ENCODE measurements around the gene GNAI2.
A peak's percentile ranks its signal among the peaks of the same experiment; 100 is the strongest.
"Not testable (repeated sequence)": the region's sequence is repeated elsewhere in the genome, so short reads cannot be mapped to it uniquely, and the experiment has no call there.

The GNAI2 gene

DNA sequence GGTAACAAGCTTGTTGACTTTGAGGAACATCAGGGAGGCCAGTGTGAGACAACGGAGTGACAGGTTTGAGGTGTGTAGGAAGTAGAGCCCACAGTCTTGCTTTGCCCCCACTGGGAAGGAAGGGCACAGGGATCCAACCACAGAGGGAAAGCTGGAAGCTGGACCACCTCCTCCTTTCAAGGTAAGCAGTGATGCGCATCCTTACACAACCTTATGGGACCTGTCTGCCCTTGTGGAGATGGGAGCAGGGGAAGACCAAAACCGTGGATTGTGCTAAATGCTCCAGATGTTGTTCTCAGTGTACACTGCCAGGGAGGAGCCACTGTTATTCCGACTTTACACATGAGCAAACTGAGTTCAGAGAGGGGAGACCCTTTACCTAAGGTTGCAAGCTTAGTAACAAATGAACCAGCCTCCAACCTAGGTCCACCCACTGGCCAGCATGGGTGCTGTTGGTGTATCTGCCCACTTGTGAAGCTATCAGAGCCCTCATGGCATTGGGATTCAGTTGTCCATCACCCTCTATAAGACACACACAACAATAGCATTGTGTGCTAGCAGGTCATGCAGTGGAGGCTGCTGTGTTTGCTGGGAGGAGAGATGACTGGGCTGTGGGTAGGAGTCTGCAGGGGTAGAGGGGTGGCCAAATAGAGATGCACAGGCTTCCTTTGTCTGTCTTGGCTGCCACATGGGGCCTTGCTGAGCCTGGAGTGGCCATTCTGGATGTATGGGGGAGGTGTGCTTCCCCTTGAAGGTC lies 42.3 kb downstream of the GNAI2 start:
- DNase-seq (ENCODE audit: low spot score): no peak

DNA sequence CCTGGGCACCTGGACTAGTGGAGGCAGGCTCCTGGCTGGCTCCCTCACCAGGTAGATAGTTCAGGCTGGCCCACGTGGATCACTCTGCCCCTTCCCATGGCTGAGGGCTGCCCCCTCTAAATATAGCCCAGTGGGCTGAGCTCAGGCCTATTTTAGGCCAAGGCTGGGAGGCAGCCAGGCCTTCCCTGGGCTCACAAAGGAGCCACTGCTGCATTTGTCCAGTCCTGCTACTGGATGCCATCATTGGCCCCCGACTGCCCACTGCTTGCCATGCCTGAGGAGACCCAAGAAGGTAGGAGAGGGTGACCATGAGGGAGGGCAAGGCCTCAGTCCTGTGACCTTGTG lies 42.8 kb downstream of the GNAI2 start, which contains the start of gene LSMEM2:
LSMEM2 (plus strand) TSS at position 208 of the 345 bp plus-strand sequence; CDS start at position 235, 27 bp downstream.
- no peak for DNase-seq (ENCODE audit: low spot score)

DNA sequence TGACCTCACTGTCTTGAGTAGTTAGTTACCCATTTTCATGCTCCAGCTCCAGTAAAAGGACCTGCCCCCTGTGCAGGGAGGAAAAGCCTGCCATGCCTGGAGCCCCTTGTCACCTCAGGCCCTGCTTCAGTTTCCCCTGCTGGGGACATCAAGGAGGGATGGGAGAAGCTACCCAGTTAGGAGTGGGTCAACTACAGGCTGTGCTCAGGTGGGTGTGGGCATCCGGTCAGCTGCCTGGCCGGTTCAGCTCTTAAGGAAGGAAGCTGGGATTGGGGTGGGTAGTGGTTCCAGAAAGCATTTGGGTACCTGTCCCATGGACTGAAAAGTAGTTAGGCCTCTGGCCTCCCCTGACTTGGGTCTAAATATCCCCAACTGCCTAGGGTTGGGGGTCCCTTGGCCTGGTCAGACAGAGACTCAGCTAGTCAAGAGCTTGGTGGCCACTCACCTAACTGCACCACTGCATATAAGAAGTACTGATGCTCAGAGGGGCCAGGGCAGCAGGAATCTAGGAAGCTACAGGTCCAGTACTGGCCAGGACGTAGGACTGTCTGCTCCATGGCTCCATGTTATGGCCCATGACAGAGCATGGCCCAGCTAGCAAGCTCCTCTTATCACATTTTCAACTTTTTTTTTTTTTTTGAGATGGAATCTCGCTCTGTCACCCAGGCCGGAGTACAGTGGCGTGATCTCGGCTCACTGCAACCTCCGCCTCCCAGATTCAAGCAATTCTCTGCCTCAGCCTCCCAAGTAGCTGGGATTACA lies 43.4 kb downstream of the GNAI2 start:
- DNase-seq (ENCODE audit: low spot score): no peak

DNA sequence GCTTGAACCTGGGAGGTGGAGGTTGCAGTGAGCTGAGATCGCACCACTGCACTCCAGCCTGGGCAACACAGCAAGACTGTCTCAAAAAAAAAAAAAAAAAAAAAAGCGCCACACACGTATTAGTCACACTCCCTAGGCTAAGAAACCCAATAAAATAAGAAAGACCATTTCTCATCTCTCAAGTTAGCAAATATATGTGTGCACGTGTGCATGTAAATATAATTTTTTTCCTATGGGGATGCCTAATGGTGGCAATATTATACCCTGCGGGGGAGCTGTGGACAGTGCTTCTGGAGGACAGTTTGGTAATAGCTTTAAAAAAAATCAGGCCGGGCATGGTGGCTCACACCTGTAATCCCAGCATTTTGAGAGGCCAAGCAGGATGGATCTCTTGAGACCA lies 48.1 kb downstream of the GNAI2 start:
- not testable (repeated sequence) for DNase-seq (ENCODE audit: low spot score)

DNA sequence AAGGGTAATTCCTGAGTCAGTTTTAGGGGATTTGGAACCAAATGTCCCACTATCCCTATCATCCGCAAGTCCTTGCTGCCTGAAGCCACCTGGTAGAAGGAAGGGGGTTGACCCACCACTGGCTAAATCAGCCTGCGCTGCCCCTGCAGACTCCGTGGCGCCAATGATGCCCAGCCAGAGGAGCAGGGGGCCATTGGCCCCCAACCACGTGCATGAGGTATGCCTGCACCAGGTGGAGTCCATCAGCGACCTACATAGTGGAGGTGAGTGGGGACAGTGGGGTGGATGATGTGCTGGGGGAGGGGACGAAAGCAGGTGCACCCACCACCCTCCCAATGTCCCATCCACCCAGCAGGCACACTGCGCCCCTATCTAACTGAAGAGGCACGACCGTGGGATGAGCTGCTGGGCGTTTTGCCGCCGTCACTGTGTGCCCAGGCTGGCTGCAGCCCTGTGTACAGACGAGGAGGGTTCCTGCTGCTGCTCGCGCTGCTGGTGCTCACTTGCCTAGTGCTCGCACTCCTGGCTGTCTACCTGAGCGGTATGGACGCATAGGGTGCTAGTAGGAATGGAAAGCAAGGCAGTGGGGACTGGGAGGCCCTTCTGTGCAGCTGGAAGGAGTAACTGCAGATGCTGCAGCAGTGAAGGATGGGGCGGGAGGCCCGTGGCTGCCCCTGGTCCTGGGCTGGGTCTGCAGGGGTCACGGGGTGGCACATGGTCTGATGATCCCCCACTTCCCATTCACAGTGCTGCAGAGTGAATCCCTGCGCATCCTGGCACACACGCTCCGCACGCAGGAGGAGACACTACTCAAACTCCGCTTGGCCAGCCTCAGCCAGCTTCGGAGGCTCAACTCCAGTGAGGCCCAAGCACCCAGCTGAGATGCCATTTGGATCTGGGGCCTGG lies 50.6 kb downstream of the GNAI2 start:
- DNase-seq (ENCODE audit: low spot score): no peak

DNA sequence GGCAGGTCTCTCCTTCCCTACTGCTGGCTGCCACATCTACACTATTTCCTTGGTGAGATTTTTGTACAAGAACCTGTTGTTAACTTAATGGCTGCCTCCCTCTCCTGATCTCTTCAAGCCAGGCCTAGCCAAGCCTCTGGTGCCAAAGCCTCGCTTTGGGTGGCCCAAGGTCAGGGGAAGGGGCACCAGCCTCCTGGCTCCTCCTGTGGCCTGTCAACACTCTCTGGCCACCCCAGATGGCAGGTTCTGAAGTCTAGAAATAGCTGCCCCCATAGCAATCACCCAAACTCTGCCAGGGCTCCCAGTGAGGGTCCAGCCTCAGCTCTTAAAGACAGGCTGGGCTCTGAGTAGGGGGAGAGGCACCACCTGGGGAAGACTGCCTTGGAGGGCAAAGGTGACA lies 51.3 kb downstream of the GNAI2 start:
- no peak for DNase-seq (ENCODE audit: low spot score)

DNA sequence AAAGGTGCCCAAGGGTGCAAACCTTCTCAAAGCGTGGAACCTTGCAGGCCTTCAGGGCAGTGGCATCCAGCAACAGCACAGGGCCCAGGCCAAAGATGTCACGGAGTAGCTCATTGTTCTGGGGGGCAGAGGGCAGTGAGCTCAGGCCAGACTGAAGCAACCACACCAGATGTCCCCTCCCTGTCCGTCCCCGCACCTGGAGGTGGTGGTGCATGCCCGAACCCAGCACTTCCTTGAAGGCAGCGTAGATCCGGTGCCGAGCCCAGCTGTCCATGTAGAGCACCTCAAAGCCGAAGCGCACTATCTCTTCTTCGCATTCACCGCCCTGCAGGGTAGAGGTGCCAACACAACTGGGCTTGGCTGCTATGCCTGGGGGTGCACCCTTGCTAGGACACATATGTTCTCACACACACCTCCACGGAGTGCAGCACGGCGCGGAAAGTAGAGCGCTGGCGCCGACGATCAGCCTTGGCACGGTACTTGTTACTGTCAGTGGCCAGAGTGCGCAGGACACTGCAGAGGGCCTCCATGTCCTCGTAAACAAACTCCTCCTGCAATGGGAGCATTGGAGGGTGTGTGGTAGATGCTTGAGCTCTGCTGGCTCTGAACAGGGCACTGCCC lies 52.5 kb downstream of the GNAI2 start:
- no peak for DNase-seq (ENCODE audit: low spot score)

DNA sequence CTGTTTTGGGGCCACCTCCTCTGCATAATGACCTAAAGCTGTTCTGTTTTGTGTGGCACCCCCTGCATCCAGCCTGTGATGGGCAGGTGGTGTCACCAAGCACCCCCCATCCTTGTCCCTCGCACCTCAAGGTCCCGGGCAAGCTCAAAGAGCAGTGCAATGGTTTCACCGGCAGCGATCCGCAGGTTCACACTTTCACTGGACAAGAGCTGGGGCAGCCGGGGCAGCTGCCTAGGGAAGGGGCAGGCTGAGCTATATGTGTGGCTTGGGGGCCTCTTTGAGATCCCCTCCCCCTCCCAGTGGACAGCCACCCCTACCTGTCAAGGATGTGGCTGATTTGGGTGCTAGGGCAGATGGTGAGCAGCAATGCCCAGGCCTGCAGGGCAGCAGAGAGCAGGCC lies 53.1 kb downstream of the GNAI2 start:
- no peak for DNase-seq (ENCODE audit: low spot score)

DNA sequence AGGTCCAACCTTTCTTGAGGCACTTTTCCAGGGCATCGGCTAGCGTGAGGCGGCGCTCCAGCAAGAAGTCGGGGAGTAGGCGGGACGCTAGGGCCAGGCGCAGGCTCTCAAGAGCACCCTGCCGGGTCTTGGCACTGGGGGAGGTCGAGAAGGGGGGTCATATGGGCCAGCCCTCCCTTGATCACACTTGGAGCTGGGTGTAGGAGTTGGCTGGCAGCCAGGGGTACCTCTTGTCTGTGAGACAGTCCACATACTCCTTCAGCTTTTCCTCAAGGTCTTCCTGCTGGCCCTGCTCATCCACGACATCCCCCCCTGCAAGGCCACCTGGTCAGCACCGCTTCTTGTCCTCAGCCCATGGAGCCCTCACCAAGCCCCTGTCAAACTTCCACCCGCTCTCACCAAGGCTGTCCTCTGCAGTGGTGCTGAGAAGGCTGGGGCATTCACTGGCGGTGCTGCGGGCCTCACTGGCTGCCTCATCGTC lies 54.2 kb downstream of the GNAI2 start:
- DNase-seq (ENCODE audit: low spot score): no peak

DNA sequence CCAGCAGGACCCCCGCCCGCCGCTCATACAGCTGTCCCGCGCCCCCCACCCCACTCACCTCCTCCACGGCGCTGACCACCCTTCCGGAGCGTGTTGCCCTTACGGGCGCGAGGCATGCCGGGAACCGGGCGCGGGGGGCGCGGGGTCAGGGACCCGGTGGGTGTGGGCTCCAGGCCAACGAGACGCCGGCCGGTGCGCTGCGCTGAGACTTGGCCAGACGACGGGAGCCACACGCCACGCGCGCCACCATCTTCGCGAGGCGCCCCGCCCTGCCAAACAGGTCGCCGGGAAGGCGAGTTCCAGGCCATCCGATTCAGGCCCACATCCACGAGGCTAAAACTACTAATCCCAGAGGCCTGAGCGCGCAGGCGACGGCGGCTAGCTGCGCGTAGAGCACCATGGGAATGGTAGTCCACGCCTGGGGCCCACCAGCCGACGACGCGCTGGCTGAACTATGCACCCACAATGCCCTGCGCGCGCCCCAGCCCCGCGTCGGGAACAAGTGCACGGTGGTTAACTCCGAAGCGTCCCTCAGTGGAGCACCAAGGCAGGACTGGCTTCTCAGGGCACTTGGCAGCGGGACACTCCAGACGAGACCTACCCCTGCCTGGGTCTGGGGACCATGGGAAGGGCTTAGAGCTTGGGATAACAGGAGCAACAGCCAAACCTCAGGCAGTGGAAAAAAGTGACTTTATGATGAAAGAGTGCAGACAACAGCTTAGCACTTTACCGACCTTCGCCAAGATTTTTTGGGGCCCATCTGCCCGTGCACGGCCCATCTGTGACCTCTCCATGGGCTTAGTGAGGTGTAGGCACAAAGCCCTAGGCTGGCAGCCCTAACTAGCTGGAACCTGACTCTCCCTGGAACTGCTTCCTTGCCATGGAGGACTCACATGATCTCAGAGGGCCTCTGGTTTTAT lies 56.4 kb downstream of the GNAI2 start, which contains the start of gene IFRD2:
IFRD2 (minus strand) TSS at position 271 of the 920 bp plus-strand sequence; CDS start at position 116, 155 bp downstream.
- DNase-seq (ENCODE audit: low spot score): peak; percentile 98

DNA sequence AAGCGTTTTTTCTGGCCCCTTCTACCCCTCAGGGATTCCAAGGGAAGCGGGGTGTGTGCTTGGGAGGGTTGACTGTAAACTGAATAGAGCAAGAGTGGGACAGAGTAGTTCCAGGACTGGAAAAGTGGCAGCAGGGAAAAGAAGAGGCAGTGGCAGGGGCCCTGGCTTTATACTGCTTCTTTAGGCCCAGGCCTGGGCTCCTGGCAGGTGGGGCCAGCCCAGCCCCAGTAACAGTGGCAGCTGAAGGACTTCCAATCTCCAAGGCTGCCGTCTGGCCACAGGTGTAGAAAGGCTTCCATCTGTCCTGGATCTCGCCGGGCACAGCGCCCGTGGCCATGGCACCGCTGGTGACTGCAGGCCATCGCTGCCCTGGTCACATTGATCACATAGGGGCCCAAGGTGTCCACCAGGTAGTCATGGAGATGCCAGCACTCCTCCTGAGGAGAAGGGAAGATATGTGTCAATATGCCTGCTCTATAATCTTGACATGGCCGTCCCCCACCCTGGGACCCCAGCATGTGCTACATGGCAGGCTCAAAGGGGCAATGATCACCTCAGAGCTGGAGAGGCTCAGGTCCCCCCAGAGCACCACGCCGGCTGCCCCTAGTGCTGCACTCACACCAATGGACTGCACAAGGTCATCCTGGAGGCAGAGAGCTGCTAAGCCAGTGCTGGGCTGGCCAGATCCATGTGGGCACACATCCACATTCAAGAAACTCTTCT lies 57.2 kb downstream of the GNAI2 start:
- no peak for DNase-seq (ENCODE audit: low spot score)

DNA sequence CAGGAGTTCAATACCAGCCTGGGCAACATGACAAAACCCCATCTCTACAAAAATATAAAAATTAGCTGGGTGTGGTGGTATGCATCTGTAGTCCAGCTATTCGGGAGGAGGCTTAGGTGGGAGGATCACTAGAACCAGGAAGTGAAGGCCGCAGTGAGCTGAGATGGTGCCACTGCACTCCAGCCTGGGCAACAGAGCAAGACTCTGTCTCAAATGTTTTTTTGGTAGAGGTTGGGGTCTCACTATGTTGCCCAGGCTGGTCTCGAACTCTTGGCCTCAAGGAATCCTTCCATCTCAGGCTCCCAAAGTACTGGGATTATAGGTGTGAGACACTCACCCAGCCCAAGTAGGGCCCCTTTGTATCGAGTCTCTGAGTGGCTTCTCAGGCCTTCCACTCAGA lies 58.1 kb downstream of the GNAI2 start:
- no peak for DNase-seq (ENCODE audit: low spot score)

DNA sequence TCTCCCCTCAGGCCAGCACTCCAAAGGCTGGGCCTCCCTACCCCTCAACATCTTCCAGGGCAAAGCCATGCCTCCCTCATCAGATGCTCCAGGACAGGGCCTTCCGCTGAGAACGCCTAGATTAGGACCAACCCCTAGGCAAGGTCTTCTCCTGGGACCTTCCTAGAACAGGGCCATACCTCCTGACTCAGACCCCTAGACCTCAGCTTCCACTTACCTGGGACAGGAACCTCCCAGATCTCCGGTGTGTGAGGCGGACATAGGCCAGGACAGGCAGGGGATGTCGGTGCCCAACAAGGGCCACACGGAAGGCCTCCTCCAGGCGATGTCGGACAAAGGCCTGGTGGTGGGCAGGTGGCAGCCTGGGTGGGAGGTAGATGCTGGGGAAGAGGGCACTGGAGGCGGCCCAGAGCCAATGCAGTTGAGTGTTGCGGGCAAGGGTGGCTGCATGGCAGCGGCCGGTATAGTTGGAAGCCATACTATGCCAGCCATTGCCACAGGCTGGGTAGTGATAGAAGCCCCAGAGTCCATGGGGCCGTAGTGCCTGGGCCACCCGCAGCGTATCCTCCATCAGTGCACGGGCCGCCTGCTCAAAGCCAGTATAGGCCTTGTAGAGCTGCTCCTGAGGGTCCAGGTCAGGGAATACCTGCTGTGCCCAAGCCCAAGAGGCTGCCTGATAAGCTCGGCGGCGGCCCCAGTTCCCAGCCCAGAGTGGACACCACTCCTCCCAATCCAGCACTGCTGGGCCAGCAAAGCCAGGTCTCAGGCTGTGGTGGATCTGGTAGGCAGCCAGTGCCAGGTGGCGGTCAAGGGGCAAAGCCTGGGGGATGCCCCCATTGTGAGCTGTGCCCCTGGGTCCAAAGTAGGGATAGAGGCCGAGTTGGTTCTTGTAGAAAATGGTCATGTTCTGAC lies 58.7 kb downstream of the GNAI2 start:
- no peak for DNase-seq (ENCODE audit: low spot score)

DNA sequence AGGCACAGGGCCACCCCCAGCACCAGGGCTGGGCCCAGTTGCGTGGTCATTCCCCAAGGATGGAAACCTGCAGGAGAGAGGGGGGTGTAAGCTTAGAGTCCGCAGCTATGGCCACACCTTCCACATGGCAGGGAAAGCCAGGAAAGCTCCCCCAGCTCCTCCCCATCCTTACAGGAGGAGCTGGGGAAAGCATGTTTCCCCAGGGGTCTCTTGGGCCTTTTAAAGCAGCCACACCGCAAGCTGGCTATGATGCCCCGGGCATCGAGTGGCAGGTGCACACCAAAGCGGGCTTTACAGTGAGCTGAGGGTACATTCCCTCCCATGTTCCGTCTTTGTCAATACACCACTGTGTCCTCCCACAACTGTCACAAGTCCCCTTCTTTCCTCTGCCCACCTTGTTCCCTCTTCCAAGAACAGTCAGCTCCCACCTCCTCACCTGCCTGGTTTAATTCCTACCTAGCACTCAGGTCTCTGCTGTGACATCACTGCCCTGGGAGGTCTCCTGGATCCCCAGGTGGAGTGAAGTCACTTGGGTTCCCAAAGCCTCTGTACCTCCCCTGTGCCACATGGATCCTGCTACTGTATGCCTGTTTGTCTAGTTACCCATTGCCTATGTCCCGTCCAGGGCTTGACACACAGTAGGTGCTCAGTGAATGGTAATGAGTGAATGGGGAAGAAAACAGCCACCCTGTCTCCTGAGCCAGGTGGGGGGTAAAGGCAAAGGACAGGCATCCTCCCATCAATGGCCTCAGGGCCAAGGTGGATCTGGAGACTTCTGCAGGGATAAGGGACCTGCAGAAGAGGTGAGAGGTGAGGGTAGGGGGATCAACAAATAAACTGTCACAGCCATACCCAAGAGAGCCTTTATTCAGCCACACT lies 59.8 kb downstream of the GNAI2 start:
- no peak for DNase-seq (ENCODE audit: low spot score)

DNA sequence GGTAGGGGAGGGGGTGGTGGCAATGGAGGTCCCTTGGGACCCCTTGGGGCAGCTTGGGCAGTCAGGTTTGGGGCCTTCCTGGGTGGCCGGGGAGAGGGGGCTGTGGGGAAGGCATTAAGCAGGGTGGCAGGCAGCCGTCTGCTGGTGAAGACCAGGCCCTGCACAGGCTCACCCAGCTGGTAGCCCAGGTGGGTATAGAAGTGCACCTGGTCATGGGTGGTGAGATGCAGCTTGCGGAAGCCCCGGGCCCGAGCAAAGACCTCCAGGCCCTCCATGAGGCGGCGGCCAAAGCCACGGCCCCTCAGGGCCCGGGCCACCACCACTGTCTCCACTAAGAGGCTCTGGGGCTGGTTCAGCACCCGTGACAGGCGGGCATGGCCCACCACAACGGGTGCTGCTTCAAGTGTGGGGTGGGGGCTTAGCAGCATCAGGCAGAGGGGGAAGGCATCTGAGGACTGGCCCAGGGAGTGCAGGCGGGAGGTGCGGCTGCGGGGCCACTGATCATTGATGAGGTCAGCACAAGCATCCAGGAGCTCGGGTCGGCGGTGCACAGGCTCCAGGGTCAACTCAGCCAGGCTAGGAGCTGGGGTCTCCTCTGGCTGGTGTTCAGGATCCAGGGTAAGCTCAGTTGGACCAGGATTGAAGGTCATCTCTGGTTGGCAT lies 60.8 kb downstream of the GNAI2 start:
- DNase-seq (ENCODE audit: low spot score): no peak

DNA sequence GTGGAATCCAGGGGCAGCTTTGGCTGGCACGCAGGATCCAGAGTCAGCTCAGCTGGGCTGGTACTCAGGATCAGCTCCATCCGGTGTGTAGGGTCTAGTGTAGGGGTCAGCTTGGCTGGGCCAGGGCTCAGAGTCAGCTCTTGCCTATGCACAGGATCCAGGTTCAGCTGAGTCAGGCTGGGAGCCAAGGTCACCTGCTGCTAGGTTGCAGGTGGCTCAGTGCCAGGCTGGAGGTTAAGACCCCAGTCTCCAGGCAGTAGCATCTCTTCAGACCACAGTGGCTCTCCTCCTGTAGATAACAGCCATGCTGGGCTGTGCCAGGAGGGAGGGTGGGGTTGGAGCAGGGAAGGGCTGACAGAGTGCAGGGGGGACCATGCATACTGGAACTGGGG lies 61.4 kb downstream of the GNAI2 start:
- DNase-seq (ENCODE audit: low spot score): no peak

All from RKO (cell line).